Stomach smooth muscle (tissue), 2 donors: Measurements from ENCODE around the gene GARIN6.
"Not testable (repeated sequence)": the region's sequence is repeated elsewhere in the genome, so short reads cannot be mapped to it uniquely, and the experiment has no call there.

Experiments
- H3K27ac ChIP-seq: one replicate; pipeline ENCODE4 v1.7.0; 2013; ENCODE audit warnings: mild to moderate bottlenecking, low read length, inconsistent platforms
- H3K27me3 ChIP-seq, 2 donors: one replicate each; pipeline ENCODE4 v1.7.0; 2013; ENCODE audit warnings: low read length in 2 of 2; ENCODE audit not compliant: insufficient read depth in 2 of 2, control insufficient read depth in 1 of 2
- H3K36me3 ChIP-seq, 2 donors: one replicate each; pipeline ENCODE4 v1.7.0; 2013; ENCODE audit warnings: low read length in 2 of 2; ENCODE audit not compliant: control insufficient read depth in 2 of 2, insufficient read depth in 2 of 2
- H3K4me1 ChIP-seq: one replicate; pipeline ENCODE4 v1.7.0; 2013; ENCODE audit warnings: low read length; ENCODE audit not compliant: control insufficient read depth, insufficient read depth
- H3K4me3 ChIP-seq, 2 donors: one replicate each; pipeline ENCODE4 v1.7.0; 2013; ENCODE audit warnings: low read length in 2 of 2
- H3K9ac ChIP-seq, 2 donors: one replicate each; pipeline ENCODE4 v1.7.0; 2013; ENCODE audit warnings: low read length in 2 of 2, mild to moderate bottlenecking in 1 of 2
- H3K9me3 ChIP-seq, 2 donors: one replicate each; pipeline ENCODE4 v1.7.0; 2013; ENCODE audit warnings: low read length in 2 of 2; ENCODE audit not compliant: control insufficient read depth in 2 of 2
- donor health status: healthy.
- donor health status: Pancreatic carcinoma.

Gene GARIN6

DNA sequence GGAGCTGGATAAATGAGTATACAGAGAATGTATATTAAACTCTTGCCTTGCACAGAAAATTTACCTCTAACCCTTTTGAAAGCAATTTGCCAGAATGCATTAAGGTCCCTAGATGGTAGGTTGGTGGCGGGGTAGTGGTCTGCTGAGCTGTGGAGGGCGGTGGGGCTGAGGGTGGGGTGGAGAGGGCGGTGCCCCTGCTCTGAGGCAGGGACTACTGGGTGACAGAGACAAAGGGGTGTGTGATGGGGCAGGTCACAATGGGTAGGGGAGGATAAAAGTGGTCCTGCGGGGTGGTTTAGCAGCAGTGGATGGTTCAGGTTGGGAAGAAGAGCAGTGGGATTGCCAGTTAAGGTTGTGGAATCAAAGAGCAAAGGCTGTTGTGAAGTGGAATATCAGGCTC is at the start of gene GARIN6:
TSS of gene GARIN6 (plus strand) at position 301 of the 400 bp plus-strand sequence. CDS start 422 bp downstream, outside the sequence.
- H3K9ac ChIP-seq: no peak within 1 kb of the TSS
- H3K27me3 ChIP-seq: no peaks in the 10 kb centered on the region
- no peak within 1 kb of the TSS for H3K4me3 ChIP-seq
- H3K36me3 ChIP-seq: peaks cover 0 to 4% of the 10 kb centered on the region in 2 donors
- H3K4me1 ChIP-seq: no peaks in the 10 kb centered on the region
- H3K9me3 ChIP-seq: no peaks in the 10 kb centered on the region
- H3K27ac ChIP-seq: no peak within 1 kb of the TSS

DNA sequence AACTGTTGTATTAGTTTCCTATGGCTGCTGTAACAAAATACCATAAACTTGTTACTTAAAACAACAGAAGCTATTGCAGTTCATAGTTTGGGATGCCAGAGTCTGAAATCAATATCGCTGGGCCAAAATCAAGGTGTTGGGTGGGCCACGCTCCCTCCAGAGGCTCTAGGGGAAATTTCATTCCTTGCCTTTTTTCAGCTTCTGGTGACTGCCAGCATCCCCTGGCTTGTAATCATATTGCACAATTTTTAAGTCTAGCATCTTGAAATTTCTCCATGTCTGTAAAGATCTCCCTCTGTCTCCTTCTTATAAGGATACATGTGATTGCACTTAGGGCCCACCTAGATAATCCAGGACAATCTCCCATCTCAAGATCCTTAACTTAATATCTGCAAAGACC is 48.8 kb upstream of the GARIN6 start:
- Histone ChIP-seq H3K36me3 (no peaks in the 10 kb centered on the region), H3K9me3 (no peaks in the 10 kb centered on the region), H3K27me3 (no peaks in the 10 kb centered on the region), H3K27ac (no peak overlapping the region), H3K4me3 (no peak overlapping the region), H3K4me1 (no peaks in the 10 kb centered on the region), H3K9ac (no peak overlapping the region)

DNA sequence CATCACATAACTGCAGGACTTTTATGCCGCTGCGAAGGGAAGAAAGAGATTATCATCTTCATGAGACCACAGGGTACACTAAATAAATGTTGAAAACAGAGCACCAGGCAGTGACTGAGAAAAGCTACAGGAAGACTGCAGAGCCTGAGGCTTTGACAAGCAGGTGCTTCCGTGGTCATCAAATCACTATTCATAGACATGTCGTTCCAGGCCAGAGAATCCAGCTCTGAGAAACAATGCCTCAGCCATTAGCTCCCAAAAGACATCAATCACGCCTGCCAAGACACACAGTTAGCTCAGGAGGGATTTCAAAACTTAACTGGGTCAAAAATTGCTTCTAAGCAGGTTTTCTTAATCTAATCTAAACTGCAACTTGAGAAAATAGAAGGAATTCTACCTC is 47.2 kb upstream of the GARIN6 start:
- Histone ChIP-seq H3K9ac (no peak overlapping the region), H3K4me3 (no peak overlapping the region), H3K4me1 (no peaks in the 10 kb centered on the region), H3K27ac (no peak overlapping the region), H3K36me3 (no peaks in the 10 kb centered on the region), H3K9me3 (no peaks in the 10 kb centered on the region), H3K27me3 (no peaks in the 10 kb centered on the region)

DNA sequence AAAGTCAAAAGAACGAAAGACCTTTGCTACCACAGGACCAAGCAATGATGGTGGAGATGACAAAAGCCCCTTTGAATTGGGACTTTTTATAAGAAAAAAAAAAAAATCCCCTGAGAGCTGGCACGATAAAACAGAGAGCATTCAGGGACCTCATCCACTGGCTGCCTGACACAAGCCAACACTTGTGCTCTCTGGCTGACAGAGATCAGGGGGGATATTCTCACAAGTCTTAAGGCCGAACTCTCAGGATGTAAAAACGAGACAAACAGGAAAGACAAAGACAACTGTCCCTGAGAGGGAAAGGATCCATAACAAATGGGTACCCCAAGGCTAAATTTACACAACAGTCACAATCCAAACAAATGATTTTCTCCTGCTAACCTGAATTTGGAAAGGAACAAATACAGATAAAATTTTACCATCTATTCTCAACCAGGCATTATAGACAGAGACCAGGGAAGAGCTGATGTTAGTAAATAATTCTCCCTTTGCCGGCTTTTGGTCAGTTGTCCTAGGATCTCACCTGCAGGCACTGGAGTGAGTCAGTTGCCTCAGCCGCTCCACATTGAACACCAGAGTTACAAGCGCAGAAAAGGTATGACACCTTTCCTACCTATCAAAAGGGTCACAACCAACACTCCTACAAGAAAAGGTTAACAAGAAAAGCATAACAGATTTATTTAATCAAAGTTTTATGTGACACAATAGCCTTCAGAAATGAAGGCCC is 37.9 kb upstream of the GARIN6 start:
- Histone ChIP-seq H3K9ac (no peak overlapping the region), H3K27me3 (no peaks in the 10 kb centered on the region), H3K9me3 (no peaks in the 10 kb centered on the region), H3K36me3 (no peaks in the 10 kb centered on the region), H3K27ac (no peak overlapping the region), H3K4me1 (no peaks in the 10 kb centered on the region), H3K4me3 (no peak overlapping the region)

DNA sequence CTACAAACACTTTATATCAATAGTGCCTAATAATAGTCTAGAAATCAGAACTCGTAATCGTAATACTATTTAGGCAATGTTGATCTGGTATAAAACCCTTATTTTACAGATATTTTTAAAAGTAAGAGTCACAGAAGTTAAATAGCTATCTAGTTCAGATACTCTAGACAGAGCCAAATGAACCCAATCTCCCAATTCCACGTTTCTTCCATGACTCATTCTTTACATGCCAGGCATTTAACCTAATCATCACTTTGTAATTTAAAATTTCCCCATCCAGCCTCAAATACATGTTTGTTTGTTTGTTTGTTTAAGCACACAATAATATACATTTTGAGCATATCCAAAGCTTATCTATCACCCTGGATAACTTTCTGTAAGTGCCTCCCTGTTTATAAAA is 36.4 kb upstream of the GARIN6 start:
- Histone ChIP-seq H3K27ac (no peak overlapping the region), H3K9me3 (no peaks in the 10 kb centered on the region), H3K4me1 (no peaks in the 10 kb centered on the region)

DNA sequence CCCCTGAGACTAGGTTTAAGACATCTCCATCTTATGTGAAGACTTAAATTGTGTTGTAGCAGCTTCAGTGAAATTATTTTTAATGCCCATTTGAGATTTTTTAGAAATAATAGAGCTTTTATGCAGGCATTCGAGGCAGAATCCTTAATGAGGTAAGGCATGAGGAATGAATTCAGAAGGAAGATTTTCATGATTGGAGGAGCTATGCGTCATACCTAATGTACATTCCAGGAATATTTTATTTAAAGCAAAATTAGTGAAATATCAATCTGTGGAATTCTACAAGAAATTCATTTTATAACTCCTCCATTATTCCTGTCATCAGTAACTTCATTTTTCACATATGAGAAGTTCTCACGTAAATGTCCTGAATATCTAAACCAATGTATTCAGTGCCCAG is 36.0 kb upstream of the GARIN6 start:
- Histone ChIP-seq H3K36me3 (no peaks in the 10 kb centered on the region), H3K27ac (no peak overlapping the region), H3K4me1 (no peaks in the 10 kb centered on the region)

More for the DNA sequence above, 36.4 kb upstream of the GARIN6 start:
- no peaks in the 10 kb centered on the region for H3K36me3 ChIP-seq
- no peak overlapping the region for H3K4me3 ChIP-seq
- no peak overlapping the region for H3K9ac ChIP-seq
- H3K27me3 ChIP-seq: no peaks in the 10 kb centered on the region

DNA sequence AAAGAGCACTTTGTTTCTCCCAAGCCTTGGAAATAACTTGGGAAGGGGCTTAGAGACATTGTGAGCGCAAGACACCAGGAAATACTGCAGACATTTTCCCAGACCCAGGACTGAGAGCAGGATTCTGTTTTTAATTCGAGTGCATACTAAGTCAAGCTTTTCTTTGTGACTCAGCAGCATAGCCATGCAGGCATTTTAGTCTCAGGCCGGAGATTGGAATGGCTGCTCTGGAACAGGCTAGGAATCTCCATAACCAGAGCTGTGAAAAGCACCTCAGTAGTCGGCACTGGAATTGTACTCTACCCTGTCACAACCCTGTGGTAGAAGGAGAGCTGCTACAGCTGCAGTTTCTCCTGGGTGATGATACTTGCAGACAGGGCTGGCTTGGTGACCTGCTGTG is 28.9 kb upstream of the GARIN6 start:
- no peak overlapping the region for H3K27ac ChIP-seq
- no peaks in the 10 kb centered on the region for H3K27me3 ChIP-seq
- peaks cover 0 to 3% of the 10 kb centered on the region in 2 donors for H3K9me3 ChIP-seq
- H3K4me1 ChIP-seq: no peaks in the 10 kb centered on the region
- H3K4me3 ChIP-seq: no peak overlapping the region
- H3K9ac ChIP-seq: no peak overlapping the region
- H3K36me3 ChIP-seq: no peaks in the 10 kb centered on the region

More for the DNA sequence above, 36.0 kb upstream of the GARIN6 start:
- H3K27me3 ChIP-seq: no peaks in the 10 kb centered on the region
- no peak overlapping the region for H3K9ac ChIP-seq
- no peak overlapping the region for H3K4me3 ChIP-seq
- no peaks in the 10 kb centered on the region for H3K9me3 ChIP-seq

DNA sequence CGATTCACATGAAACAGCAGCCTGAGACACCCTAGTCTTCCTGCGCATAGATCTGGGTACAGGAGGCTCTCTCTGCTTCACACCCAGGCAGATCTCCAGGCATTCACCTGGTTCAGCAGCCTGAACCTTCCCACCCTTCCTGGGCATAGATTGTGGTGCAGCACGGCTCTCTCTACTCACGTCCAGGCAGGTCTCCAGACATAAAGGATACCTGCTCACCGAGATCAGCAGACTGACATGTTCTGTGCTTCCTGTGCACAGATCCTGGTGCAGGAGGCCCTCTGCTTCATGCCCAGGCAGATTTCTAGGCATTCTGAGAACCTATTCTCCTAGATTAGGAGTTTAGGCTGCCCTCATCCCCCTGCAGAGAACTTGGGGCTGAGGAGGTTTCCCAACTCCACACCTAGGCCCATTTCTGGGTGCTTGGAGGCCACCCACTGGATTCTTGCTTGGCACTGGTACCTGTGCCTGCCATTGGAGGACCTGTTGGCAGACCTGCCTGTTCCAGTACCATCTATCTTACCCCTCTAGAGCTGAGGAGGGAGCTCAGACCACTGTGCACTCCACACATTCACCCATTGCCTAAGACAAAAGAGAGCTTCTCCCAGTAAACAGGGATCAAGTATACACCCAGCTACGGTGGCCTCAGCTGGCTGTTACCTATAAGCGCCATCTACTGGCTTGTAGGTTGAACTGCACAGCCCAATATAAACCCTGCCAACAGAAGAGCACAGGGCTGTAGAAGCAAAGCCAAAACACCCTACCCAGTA is 28.0 kb upstream of the GARIN6 start:
- H3K9ac ChIP-seq: no peak overlapping the region
- no peak overlapping the region for H3K27ac ChIP-seq
- no peaks in the 10 kb centered on the region for H3K36me3 ChIP-seq
- H3K27me3 ChIP-seq: no peaks in the 10 kb centered on the region
- no peaks in the 10 kb centered on the region for H3K4me1 ChIP-seq
- no peak overlapping the region for H3K4me3 ChIP-seq
- H3K9me3 ChIP-seq: peaks cover 0 to 3% of the 10 kb centered on the region in 2 donors

DNA sequence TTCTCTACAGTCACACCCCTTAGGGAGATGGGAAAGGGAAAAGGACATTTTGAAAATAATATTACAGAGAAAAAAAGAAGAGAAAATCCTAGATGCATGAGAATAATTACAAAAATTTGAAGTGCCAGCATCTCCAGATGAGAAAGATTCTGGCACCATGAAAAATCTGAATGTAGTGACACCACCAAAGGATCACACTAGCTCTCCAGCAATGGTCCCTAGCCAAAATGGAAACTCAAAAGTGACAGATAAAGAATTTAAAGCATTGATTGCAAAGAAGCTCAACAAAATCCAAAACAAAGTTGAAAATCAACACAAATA is 27.4 kb upstream of the GARIN6 start:
- Histone ChIP-seq H3K36me3 (no peaks in the 10 kb centered on the region), H3K27ac (no peak overlapping the region), H3K9me3 (peaks cover 0 to 3% of the 10 kb centered on the region in 2 donors), H3K4me3 (no peak overlapping the region), H3K9ac (no peak overlapping the region), H3K4me1 (no peaks in the 10 kb centered on the region), H3K27me3 (no peaks in the 10 kb centered on the region)

DNA sequence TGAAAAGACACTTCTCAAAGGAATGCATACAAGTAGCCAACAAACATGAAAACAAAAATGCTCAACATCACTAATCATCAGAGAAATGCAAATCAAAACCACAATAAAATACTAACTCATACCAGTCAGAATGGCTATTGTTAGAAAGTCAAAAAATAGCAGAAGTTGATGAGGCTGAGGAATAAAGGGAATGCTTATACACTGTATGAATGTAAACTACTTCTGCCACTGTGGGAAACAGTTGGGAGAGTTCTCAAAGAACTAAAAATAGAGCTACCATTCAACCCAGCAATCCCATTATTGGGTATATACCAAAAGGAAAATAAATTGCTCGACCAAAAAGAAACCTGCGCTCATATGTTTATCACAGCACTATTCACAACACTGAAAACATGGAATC is 23.0 kb upstream of the GARIN6 start:
- H3K9ac ChIP-seq, H3K9me3 ChIP-seq, H3K27ac ChIP-seq, H3K27me3 ChIP-seq, H3K36me3 ChIP-seq, H3K4me3 ChIP-seq, H3K4me1 ChIP-seq: not testable (repeated sequence)

DNA sequence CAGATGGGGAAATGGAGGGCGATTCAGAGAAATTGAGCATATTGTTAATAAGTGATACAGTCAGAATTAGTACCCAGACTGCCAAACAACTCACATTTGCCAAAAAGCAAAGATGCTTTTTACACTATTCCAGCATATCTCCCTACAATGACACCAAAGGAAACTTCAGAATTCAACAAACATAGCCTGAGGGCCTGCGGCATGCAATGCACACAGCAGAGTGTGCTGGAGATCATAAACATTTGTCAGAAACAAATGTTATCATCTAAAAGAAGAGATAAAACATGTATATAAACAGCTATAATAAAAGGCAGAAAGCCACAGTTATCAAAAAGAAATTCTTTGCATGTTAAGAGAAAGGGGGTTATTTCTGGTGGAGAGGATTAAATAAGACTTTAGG is 20.1 kb upstream of the GARIN6 start:
- H3K27me3 ChIP-seq: no peaks in the 10 kb centered on the region
- no peak overlapping the region for H3K9ac ChIP-seq
- H3K4me3 ChIP-seq: no peak overlapping the region
- H3K36me3 ChIP-seq: no peaks in the 10 kb centered on the region
- no peak overlapping the region for H3K27ac ChIP-seq
- H3K9me3 ChIP-seq: no peaks in the 10 kb centered on the region
- no peaks in the 10 kb centered on the region for H3K4me1 ChIP-seq
